H1 (cell line): Measurements from ENCODE around the gene MAP4K4. TPM values are rescaled to one million over a fixed set of nuclear protein-coding genes. Genes with fewer than 3 reads are reported as not detected.

Experiments used
- CTCF ChIA-PET: fragments of 300-600 bp; sonication (Branson Sonifier 250); formaldehyde crosslinking; loops from one replicate; lab custom pipeline; 2021; ENCODE audit not compliant: partially characterized antibody; lab: Charles Lee
- POLR2A ChIA-PET: fragments of 300-600 bp; sonication (Branson Sonifier 250); formaldehyde crosslinking; loops from one replicate; lab custom pipeline; 2021; ENCODE audit warnings: inconsistent platforms; ENCODE audit not compliant: partially characterized antibody; lab: Charles Lee
- DNase-seq, 2 experiments: peaks; one replicate each; pipeline versions ENCODE4 v3.0.0 to v3.0.0-alpha.2; 2010 to 2022; ENCODE audit warnings: low spot score in 2 of 2, low read depth in 1 of 2, mixed read lengths in 1 of 2
- FAIRE-seq: peaks from 2 replicates; lab custom pipeline; 2011; peaks lifted over from hg19 to GRCh38; lab: Jason Lieb, UNC
- H2AFZ ChIP-seq: 2 replicates; pipeline ENCODE4 v1.8.1; 2012; ENCODE audit warnings: low read length, inconsistent platforms
- H2AK5ac ChIP-seq: 2 replicates; pipeline ENCODE4 v1.6.1; 2013; ENCODE audit warnings: low read depth, low read length
- H2BK120ac ChIP-seq: replicated peaks from 2 replicates; pipeline ENCODE3; 2013; ENCODE audit warnings: low read depth, low read length, inconsistent platforms
- H2BK12ac ChIP-seq: 2 replicates; pipeline ENCODE4 v1.6.1; 2013; ENCODE audit warnings: low read depth, low read length
- H2BK15ac ChIP-seq: 2 replicates; pipeline ENCODE4 v1.6.1; 2013; ENCODE audit warnings: low read length
- H2BK20ac ChIP-seq: 2 replicates; pipeline ENCODE4 v1.6.1; 2013; ENCODE audit warnings: low read length
- H2BK5ac ChIP-seq: 2 replicates; pipeline ENCODE4 v1.6.1; 2013; ENCODE audit warnings: low read depth, low read length
- H3K14ac ChIP-seq: 2 replicates; pipeline ENCODE4 v1.6.1; 2013; ENCODE audit warnings: inconsistent platforms; ENCODE audit not compliant: insufficient read length
- H3K18ac ChIP-seq: 2 replicates; pipeline ENCODE4 v1.6.1; 2013; ENCODE audit warnings: low read length; ENCODE audit errors: extremely low read depth
- H3K23ac ChIP-seq: 2 replicates; pipeline ENCODE4 v1.6.1; 2013; ENCODE audit warnings: inconsistent platforms; ENCODE audit not compliant: insufficient read length
- H3K23me2 ChIP-seq: 2 replicates; pipeline ENCODE4 v1.6.1; 2013; ENCODE audit warnings: low read depth, low read length
- H3K27ac ChIP-seq: 2 replicates; pipeline ENCODE4 v1.6.1; 2011; ENCODE audit warnings: low read depth, low read length, inconsistent platforms
- H3K27me3 ChIP-seq, 4 experiments: replicated peaks in 1 of 4; 1 replicate in 1 of 4; 2 replicates in 3 of 4; pipeline versions ENCODE4 v1.6.1 to v1.8.1; 2011 to 2013; ENCODE audit warnings: low read length in 3 of 4, mild to moderate bottlenecking in 3 of 4, inconsistent platforms in 2 of 4, mixed read lengths in 2 of 4, moderate library complexity in 1 of 4; ENCODE audit not compliant: control insufficient read depth in 3 of 4, insufficient read depth in 3 of 4; ENCODE audit errors: extremely low read depth in 1 of 4
- H3K36me3 ChIP-seq, 4 experiments: 2 replicates each; pipeline versions ENCODE4 v1.6.1 to v1.8.1; 2011 to 2013; ENCODE audit warnings: mild to moderate bottlenecking in 4 of 4, low read length in 3 of 4, moderate library complexity in 2 of 4, control low read depth in 1 of 4, inconsistent platforms in 1 of 4; ENCODE audit not compliant: insufficient read depth in 4 of 4, control insufficient read depth in 2 of 4
- H3K4ac ChIP-seq: replicated peaks from 2 replicates; pipeline ENCODE3; 2013; ENCODE audit warnings: low read length, low read depth, mixed read lengths, inconsistent platforms; ENCODE audit not compliant: insufficient read length
- H3K4me1 ChIP-seq, 4 experiments: replicated peaks in 1 of 4; 1 replicate in 1 of 4; 2 replicates in 3 of 4; pipeline versions ENCODE4 v1.6.1 to v1.8.1; 2011 to 2013; ENCODE audit warnings: low read length in 3 of 4, inconsistent platforms in 2 of 4, mixed read lengths in 1 of 4; ENCODE audit not compliant: insufficient read depth in 4 of 4, control insufficient read depth in 3 of 4
- H3K4me2 ChIP-seq, 2 experiments: 2 replicates each; pipeline versions ENCODE4 v1.6.1 to v1.8.1; 2011 to 2013; ENCODE audit warnings: low read depth in 2 of 2, low read length in 2 of 2, control low read depth in 1 of 2, inconsistent platforms in 1 of 2, mild to moderate bottlenecking in 1 of 2; ENCODE audit not compliant: insufficient read depth in 1 of 2
- H3K4me3 ChIP-seq, 4 experiments: fragments of 200-600, 300-600 bp in 1 of 4; sonication (generic), shearing (Covaris generic), sonication (Bioruptor Twin) in 1 of 4; 2 replicates each; pipeline versions ENCODE4 v1.5.1 to v1.8.1; 2011 to 2016; ENCODE audit warnings: low read length in 4 of 4, low read depth in 3 of 4, control low read depth in 2 of 4, inconsistent platforms in 2 of 4, mild to moderate bottlenecking in 2 of 4, mixed read lengths in 1 of 4, moderate library complexity in 1 of 4; ENCODE audit not compliant: insufficient read depth in 2 of 4; ENCODE audit errors: extremely low read depth in 1 of 4
- H3K56ac ChIP-seq: replicated peaks from 2 replicates; pipeline ENCODE3; 2013; ENCODE audit warnings: low read depth, mild to moderate bottlenecking, mixed read lengths, low read length, inconsistent platforms; ENCODE audit not compliant: insufficient read length
- H3K79me1 ChIP-seq: 2 replicates; pipeline ENCODE4 v1.6.1; 2013; ENCODE audit warnings: low read depth, low read length, control low read depth
- H3K79me2 ChIP-seq, 2 experiments: 2 replicates each; pipeline versions ENCODE4 v1.6.1 to v1.8.1; 2012 to 2013; ENCODE audit warnings: low read length in 2 of 2, mild to moderate bottlenecking in 2 of 2, inconsistent platforms in 1 of 2; ENCODE audit not compliant: insufficient read depth in 2 of 2, control insufficient read depth in 1 of 2
- H3K9ac ChIP-seq, 4 experiments: replicated peaks in 1 of 4; 1 replicate in 1 of 4; 2 replicates in 3 of 4; pipeline versions ENCODE4 v1.6.1 to v1.8.1; 2011 to 2013; ENCODE audit warnings: low read depth in 3 of 4, low read length in 3 of 4, control low read depth in 2 of 4, mild to moderate bottlenecking in 2 of 4, moderate library complexity in 2 of 4, inconsistent platforms in 1 of 4; ENCODE audit errors: extremely low read depth in 1 of 4
- H3K9me3 ChIP-seq, 2 experiments: 2 replicates each; pipeline versions ENCODE4 v1.6.1 to v1.8.1; 2012 to 2013; ENCODE audit warnings: mild to moderate bottlenecking in 2 of 2, moderate library complexity in 2 of 2, control low read depth in 1 of 2, inconsistent platforms in 1 of 2, low read depth in 1 of 2, low read length in 1 of 2, mixed read lengths in 1 of 2; ENCODE audit not compliant: insufficient read depth in 2 of 2
- H4K20me1 ChIP-seq, 2 experiments: replicated peaks in 1 of 2; 2 replicates each; pipeline versions ENCODE3 to v1.8.1; 2011 to 2013; ENCODE audit warnings: inconsistent platforms in 2 of 2, low read length in 2 of 2, mild to moderate bottlenecking in 1 of 2; ENCODE audit not compliant: insufficient read depth in 2 of 2, control insufficient read depth in 1 of 2
- H4K5ac ChIP-seq: 2 replicates; pipeline ENCODE4 v1.6.1; 2013; ENCODE audit warnings: low read length, low read depth, mixed read lengths, inconsistent platforms; ENCODE audit not compliant: insufficient read length
- H4K8ac ChIP-seq: 2 replicates; pipeline ENCODE4 v1.8.0; 2013; ENCODE audit warnings: mild to moderate bottlenecking, moderate library complexity, low read length, inconsistent platforms; ENCODE audit not compliant: insufficient read depth; ENCODE audit errors: extremely low read depth
- H4K91ac ChIP-seq: replicated peaks from 2 replicates; pipeline ENCODE3; 2013; ENCODE audit warnings: low read length, mixed read lengths, inconsistent platforms; ENCODE audit not compliant: insufficient read length
- GABPA ChIP-seq: IDR thresholded peaks from 2 replicates; pipeline ENCODE4 v1.6.1; 2011; ENCODE audit warnings: mild to moderate bottlenecking, low read length, moderate library complexity, borderline replicate concordance; ENCODE audit not compliant: insufficient read depth
- WGBS, 2 experiments: shearing (Covaris generic) in 1 of 2; methylation state at CpG; one replicate each; pipeline versions ENCODE4 v1.1.6 to v1.1.7; 2013 to 2015; ENCODE audit warnings: low lambda C conversion rate in 2 of 2, mixed read lengths in 2 of 2, inconsistent platforms in 1 of 2, low coverage in 1 of 2, missing lambda C conversion rate in 1 of 2; ENCODE audit not compliant: insufficient replicate concordance in 2 of 2, insufficient coverage in 1 of 2, insufficient read length in 1 of 2; ENCODE audit errors: extremely low coverage in 1 of 2, missing lambda C conversion rate in 1 of 2; 5-methylcytosine and 5-hydroxymethylcytosine counted together
- polyA plus RNA-seq, 7 experiments: library from polyadenylated mRNA; depleted of rRNA in 3 of 7; stranded (reverse) in 5 of 7; unstranded in 2 of 7; fragments of >200 nt in 5 of 7; fragments of 200-250 nt in 2 of 7; gene quantifications; 1 replicate in 5 of 7; 2 replicates in 1 of 7; 4 replicates in 1 of 7; pipeline versions ENCODE4 v1.2.1 to v1.2.3, GENCODE V29; 2011 to 2013; ENCODE audit warnings: missing spikeins in 2 of 7, mixed read lengths in 2 of 7
- total RNA-seq: library from RNA; stranded (reverse); fragmentation: NEBNext Ultra II Directional; extraction: Animal tissue kit (Norgen Biotek cat#: 25700); gene quantifications from 2 replicates; pipeline ENCODE4 v1.2.1, GENCODE V29; 2021

The MAP4K4 gene
- total and polyA plus RNA-seq, 2 of the 8 experiments (the other 6 are each of a cell fraction or from before 2014, with no cell fraction given) = 53.2 to 138 TPM

- no peak for TF ChIP-seq GABPA
- POLR2A ChIA-PET = no interaction called here
- no peak overlapping the region for H3K9ac ChIP-seq
- H3K14ac ChIP-seq = no peak overlapping the region
- no peak overlapping the region for H3K4me3 ChIP-seq
- H2BK5ac ChIP-seq = no peak overlapping the region
- H4K91ac ChIP-seq = no peak overlapping the region
- no peaks in the 10 kb centered on the region for H3K27me3 ChIP-seq
- no peak overlapping the region for H2AFZ ChIP-seq
- H3K4me2 ChIP-seq = peak overlapping the region; percentile 40 to 44
- CTCF ChIA-PET = interaction anchor here (1.2 to 1.5 kb wide), 4 partner anchors 12 to 48 kb away, joined by 3 to 4 read pairs (median 3); no protein-coding TSS in a partner anchor
- no peaks in the 10 kb centered on the region; the same call in 1 of the 2 replicates for H3K79me1 ChIP-seq
- FAIRE-seq (no peak), DNase-seq (no peak)
- H2BK12ac ChIP-seq = no peak overlapping the region
- no peak overlapping the region for H3K18ac ChIP-seq
- peaks cover 0 to 25% (median 10%) of the 10 kb centered on the region in 4 experiments; a peak in 3 of 7 replicates for H3K4me1 ChIP-seq
- no peaks in the 10 kb centered on the region for H3K36me3 ChIP-seq
- H2BK120ac ChIP-seq = no peak overlapping the region
- no peak overlapping the region for H4K5ac ChIP-seq
- H2BK20ac ChIP-seq = no peak overlapping the region
- H3K9me3 ChIP-seq = no peaks in the 10 kb centered on the region
- H4K20me1 ChIP-seq = peaks cover 2 to 14% of the 10 kb centered on the region in 2 experiments
- H2BK15ac ChIP-seq = no peak overlapping the region
- no peak overlapping the region for H3K56ac ChIP-seq
- no peak overlapping the region for H3K27ac ChIP-seq
- no peak overlapping the region for H2AK5ac ChIP-seq
- no peaks in the 10 kb centered on the region for H3K23me2 ChIP-seq
- 77% methylated on average over 1 of the region's 1 CpG; no CpG with 5 or more reads in 1 of the 2 experiments for WGBS, 2 experiments
- no peak overlapping the region for H4K8ac ChIP-seq
- H3K4ac ChIP-seq = no peak overlapping the region
- H3K79me2 ChIP-seq = peaks cover 9 to 100% of the 10 kb centered on the region in 2 experiments
- no peak overlapping the region for H3K23ac ChIP-seq
Measured at GRCh38 chr2:101818531-101819451, 121.3 kb downstream of the MAP4K4 start.
